ENCODE measurements around the gene UBA1. TPM values are rescaled to one million over a fixed set of nuclear protein-coding genes. Genes with fewer than 3 reads are reported as not detected.
A peak's percentile ranks its signal among the peaks of the same experiment; 100 is the strongest.

The UBA1 gene
- total RNA-seq, 1 experiment from 2014 or later = 88.3 TPM

GRCh38 chrX:47182106-47182700 is 11.4 kb upstream of the UBA1 start:
- DNase-seq (ENCODE audit: low read depth) = no peak
- in situ Hi-C loops (cut with HindIII; ENCODE audit: low pct_unique_long_range_greater_than_20kb, low sequenced_read_pairs) = no loop called here

- in situ Hi-C loops (cut with HindIII; ENCODE audit: low pct_unique_long_range_greater_than_20kb, low sequenced_read_pairs) = no loop called here
- DNase-seq (ENCODE audit: low read depth) = no peak
Observed at GRCh38 chrX:47184486-47184885, 9.1 kb upstream of the UBA1 start.

- DNase-seq (ENCODE audit: low read depth) = no peak
- in situ Hi-C loops (cut with HindIII; ENCODE audit: low pct_unique_long_range_greater_than_20kb, low sequenced_read_pairs) = no loop called here
Observed at GRCh38 chrX:47185241-47185640, 8.4 kb upstream of the UBA1 start.

DNA sequence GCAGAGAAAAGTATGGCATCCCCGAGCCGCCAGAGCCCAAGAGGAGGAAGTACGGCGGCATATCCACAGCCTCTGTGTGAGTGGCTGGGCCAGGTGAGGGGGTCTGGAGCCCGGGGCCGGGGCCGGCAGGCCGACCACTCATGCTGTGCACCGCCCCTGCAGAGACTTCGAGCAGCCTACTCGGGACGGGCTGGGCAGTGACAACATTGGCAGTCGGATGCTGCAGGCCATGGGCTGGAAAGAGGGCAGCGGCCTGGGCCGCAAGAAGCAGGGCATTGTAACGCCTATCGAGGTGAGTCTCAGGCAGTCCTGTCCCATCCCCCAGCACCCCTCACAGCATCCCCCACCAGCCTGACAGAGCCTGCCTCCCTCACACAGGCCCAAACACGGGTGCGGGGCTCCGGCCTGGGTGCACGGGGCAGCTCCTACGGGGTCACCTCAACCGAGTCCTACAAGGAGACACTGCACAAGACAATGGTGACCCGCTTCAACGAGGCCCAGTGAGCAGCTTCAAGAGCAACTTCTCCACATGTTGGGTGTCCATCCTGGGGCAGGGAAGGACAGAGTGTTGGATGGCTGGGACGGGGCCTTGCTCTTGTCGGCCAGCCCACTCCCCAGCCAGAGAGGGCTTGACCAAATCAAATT is 7.4 kb upstream of the UBA1 start:
- in situ Hi-C loops (cut with HindIII; ENCODE audit: low pct_unique_long_range_greater_than_20kb, low sequenced_read_pairs) = no loop called here
- no peak for DNase-seq (ENCODE audit: low read depth)

DNA sequence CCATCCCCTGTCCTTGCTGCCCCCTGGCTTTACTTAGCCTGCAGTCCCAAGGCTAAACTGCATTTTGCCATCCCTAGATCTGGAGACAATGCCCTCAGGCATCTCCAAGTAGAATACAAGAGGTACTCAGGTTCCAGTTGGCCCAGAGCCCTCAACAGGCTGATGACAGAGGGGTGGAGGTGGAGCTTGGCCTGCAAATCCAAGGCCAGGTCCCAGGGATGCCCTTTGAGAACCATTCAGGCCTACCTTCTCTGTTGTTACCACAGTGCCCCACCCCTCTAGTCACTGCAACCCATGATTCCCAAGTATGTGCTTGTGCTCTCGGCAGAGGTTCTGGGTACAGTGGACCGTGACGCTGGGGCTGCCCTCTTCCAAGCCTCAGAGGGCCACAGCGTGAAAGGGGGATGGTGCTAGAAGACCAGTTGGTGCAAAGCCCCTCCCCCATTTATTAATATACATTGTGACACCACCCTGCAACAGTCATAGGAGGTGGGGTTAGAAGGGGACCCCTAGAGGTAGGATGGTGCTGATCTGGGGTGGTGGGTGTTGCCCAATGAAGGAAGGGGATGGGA is 6.4 kb upstream of the UBA1 start:
- in situ Hi-C loops (cut with HindIII; ENCODE audit: low pct_unique_long_range_greater_than_20kb, low sequenced_read_pairs) = no loop called here
- DNase-seq (ENCODE audit: low read depth) = peak; percentile 78

DNA sequence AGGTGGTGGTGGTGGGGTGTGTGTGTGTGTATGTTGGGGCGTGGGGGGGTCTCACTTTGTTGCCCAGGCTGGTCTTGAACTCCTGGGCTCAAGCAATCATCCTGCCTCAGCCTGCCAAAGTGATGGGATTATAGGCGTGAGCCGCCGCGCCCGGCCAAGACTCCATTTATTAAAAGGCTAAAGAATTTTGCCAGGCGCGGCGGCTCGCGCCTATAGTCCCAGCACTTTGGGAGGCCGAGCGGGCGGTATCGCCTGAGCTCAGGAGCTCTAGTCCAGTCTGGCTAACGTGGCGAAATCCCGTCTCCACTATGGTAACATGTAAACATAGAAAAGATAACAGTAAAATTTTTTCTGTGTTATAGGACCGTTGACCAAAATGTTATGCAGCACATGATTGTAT is 3.7 kb upstream of the UBA1 start:
- in situ Hi-C loops (cut with HindIII; ENCODE audit: low pct_unique_long_range_greater_than_20kb, low sequenced_read_pairs) = no loop called here

DNA sequence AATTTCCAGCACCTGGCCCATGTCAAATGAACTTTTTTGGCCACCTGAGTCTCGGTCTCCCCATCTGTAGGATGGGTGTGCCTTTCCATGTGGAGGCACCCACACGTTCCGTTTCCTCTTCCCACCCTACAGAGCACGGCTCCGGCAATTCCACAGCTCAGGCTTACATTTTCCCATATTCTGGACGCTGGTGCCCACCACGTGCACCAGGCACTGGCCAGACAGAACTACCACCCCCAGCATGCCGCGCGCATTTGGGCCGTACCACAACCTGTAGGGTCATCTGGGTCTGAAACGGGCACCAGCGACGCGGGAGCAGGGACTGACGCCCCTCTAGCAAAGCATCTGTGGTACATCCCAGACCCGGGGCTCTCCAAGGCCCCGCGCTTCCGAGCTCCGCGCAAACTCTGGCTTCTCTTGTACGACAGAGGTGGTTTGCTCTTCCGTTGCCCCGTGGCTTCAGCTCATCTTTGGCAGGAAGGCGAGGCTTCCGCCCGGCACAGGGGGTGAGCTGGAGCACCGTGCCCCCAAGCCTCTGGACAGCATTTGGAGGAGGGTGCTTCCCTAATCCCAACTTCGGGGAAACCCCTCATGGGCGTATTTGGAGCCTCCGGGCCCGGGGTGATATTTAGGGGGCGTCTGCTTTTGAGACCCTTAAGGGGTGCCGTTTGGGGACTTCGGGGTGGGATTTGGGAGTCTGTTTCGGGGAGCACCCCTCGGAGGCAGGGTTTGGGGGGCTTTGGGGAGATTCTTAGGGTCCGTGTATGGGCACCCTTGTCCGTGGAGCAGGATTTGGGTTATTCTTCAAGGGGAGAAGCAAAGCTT is 3.0 kb upstream of the UBA1 start:
- in situ Hi-C loops (cut with HindIII; ENCODE audit: low pct_unique_long_range_greater_than_20kb, low sequenced_read_pairs) = no loop called here
- peak; percentile 76 for DNase-seq (ENCODE audit: low read depth)

More for the DNA sequence above, 3.7 kb upstream of the UBA1 start:
- DNase-seq (ENCODE audit: low read depth) = no peak

DNA sequence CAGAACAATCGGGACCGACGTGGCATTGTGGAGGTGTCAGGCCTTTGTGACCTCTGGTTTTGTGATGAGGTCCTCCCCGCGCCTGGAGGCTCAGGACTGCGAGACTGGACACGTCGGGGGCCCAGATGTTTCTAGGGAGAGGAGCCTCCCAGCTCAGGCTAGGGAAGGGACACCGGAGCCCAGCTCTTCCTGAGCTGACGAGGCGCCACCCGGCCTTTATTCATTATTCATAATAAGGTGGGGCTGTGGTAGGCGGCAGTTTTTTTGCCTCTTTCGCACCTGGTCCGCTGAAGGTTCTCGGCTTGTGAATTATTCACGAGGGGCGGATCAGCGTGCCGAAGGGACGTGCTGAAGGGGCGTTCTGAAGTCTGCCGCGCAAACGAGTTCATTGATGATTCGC is 2.3 kb upstream of the UBA1 start:
- in situ Hi-C loops (cut with HindIII; ENCODE audit: low pct_unique_long_range_greater_than_20kb, low sequenced_read_pairs) = no loop called here
- DNase-seq (ENCODE audit: low read depth) = peak; percentile 55

DNA sequence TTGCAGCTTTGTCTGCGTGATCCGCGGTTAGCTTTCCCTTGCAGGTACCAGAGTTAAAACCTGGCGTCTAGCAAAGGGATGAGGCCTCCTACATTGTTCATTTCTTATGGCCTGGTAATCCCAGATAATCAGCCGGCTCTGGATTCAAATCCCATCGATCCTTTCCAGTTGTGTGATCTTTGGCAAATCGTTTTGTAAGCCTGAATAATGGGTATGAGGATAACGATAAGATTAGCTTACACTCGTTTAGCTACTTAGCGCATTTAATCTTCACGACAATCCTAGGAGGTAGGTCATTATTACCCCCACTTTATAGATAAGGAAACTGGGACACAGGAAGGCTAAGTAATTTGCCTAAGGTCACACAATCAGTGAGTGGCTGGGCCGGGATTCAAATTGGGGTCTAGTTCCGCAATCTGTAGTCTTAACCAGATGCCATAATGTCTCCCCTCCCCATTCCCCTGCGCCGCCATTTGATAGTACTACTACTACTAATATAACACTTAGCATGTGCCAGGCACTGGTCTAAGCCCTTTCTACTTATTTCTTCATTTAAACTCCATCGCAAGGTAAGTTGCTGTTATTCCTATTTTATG is 1.7 kb upstream of the UBA1 start:
- in situ Hi-C loops (cut with HindIII; ENCODE audit: low pct_unique_long_range_greater_than_20kb, low sequenced_read_pairs) = no loop called here

DNA sequence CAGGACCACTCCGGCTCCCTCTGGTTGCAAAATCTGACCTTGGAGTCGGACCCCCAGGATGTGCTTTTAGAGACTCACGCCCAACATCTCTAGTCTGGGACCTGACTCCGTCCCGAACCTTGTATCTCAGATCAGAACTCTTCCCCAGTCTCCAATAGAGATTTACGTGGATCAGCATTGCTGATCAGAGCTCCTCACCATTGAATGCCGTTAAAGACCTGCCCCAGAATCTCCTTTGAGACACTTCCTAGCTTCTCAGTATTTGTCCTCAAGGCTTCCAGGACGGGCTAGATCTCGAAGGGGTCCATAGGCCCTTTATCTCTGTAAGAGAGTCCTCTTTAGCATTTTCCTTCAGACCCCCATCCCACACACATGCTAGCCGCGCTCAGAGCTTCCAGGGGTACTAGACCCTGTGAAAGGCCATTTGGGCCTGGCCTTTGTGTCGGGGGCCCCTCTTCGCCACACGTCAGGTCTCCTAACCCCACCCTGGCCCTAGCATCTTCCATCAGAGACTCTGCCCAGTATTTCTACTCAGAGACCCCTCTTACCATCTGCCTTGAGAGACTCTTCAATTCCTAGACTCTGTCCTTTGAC is 662 bp downstream of the UBA1 start:
- DNase-seq (ENCODE audit: low read depth) = no peak
- in situ Hi-C loops (cut with HindIII; ENCODE audit: low pct_unique_long_range_greater_than_20kb, low sequenced_read_pairs) = no loop called here

More for the DNA sequence above, 1.7 kb upstream of the UBA1 start:
- no peak for DNase-seq (ENCODE audit: low read depth)

GRCh38 chrX:47196098-47196497 is 2.5 kb downstream of the UBA1 start:
- in situ Hi-C loops (cut with HindIII; ENCODE audit: low pct_unique_long_range_greater_than_20kb, low sequenced_read_pairs) = no loop called here
- no peak for DNase-seq (ENCODE audit: low read depth)

DNA sequence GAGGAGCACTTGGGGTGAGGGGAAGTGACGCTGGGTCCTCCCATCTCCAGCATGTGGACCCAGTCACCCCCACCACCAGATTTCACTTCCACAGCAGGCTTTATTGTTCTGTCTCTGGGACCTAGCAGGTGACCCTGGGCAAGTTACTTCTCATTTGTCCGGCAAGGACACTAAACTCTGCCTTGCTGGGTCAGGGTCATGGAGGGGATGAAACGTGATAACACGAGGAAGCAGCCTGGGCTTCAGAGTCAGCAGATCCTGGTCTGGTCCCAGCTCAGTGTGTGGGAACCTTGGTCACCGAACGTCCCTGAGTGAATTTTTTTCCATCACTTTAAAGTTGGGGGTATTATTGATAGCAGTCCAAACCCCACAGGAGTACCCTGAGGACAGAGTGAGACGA is 3.9 kb downstream of the UBA1 start:
- DNase-seq (ENCODE audit: low read depth) = no peak
- in situ Hi-C loops (cut with HindIII; ENCODE audit: low pct_unique_long_range_greater_than_20kb, low sequenced_read_pairs) = no loop called here

- in situ Hi-C loops (cut with HindIII; ENCODE audit: low pct_unique_long_range_greater_than_20kb, low sequenced_read_pairs) = no loop called here
- no peak for DNase-seq (ENCODE audit: low read depth)
Observed at GRCh38 chrX:47198026-47198686, 4.5 kb downstream of the UBA1 start.

GRCh38 chrX:47198687-47199080 is 5.1 kb downstream of the UBA1 start:
- in situ Hi-C loops (cut with HindIII; ENCODE audit: low pct_unique_long_range_greater_than_20kb, low sequenced_read_pairs) = no loop called here

GRCh38 chrX:47199286-47199685 is 5.7 kb downstream of the UBA1 start:
- DNase-seq (ENCODE audit: low read depth) = no peak

More at GRCh38 chrX:47198687-47199080, 5.1 kb downstream of the UBA1 start:
- no peak for DNase-seq (ENCODE audit: low read depth)

DNA sequence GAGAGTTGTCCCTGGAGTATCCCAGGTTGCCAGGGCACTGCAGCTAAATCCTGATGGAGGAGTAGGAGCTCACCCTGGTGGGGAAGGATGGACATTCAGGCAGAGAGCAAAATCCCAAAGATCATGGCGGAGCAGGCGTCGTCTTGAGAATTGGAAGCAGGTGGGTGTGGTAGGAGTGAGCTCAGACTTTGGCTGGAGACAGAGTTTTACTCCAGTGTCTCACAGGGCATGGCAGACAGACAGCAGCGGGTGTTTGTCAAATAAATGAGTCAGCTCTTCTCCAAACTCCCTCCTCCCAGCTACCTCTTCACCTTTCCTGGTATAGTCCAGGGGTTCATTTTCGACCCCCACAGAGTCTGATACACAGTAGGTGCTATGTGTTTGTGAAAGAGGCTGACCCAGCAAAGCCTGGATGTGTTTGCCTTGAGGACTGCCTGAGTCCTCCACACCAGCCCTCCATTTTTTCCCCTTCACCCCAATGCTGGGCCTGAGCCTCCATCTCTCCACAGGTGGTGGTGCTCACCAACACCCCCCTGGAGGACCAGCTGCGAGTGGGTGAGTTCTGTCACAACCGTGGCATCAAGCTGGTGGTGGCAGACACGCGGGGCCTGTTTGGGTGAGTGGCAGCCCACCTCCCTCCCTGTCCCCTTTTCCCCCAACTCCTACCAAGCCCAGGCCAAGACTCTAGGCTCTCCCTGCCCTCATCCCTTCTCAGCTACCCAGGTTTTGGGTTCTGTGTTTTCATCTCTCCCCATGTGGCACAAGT is 6.9 kb downstream of the UBA1 start:
- peak; percentile 27 for DNase-seq (ENCODE audit: low read depth)

More at GRCh38 chrX:47199286-47199685, 5.7 kb downstream of the UBA1 start:
- in situ Hi-C loops (cut with HindIII; ENCODE audit: low pct_unique_long_range_greater_than_20kb, low sequenced_read_pairs) = no loop called here

GRCh38 chrX:47201345-47201944 is 7.8 kb downstream of the UBA1 start:
- DNase-seq (ENCODE audit: low read depth) = no peak
- in situ Hi-C loops (cut with HindIII; ENCODE audit: low pct_unique_long_range_greater_than_20kb, low sequenced_read_pairs) = no loop called here

More for the DNA sequence above, 6.9 kb downstream of the UBA1 start:
- in situ Hi-C loops (cut with HindIII; ENCODE audit: low pct_unique_long_range_greater_than_20kb, low sequenced_read_pairs) = no loop called here
